ENCODE data around the gene CYTH2. TPM values are rescaled to one million over a fixed set of nuclear protein-coding genes. Genes with fewer than 3 reads are reported as not detected.
A peak's percentile ranks its signal among the peaks of the same experiment; 100 is the strongest.

Gene CYTH2
- total and polyA plus RNA-seq, 2 of the 8 experiments (the other 6 are each of a cell fraction or from before 2014, with no cell fraction given) = 43.7 to 71.4 TPM

GRCh38 chr19:48461982-48462655 lies 7.0 kb upstream of the CYTH2 start:
- no peak overlapping the region for H4K5ac ChIP-seq (ENCODE audit: insufficient read length, low read depth, low read length)
- H3K79me1 ChIP-seq (ENCODE audit: low read depth, low read length) = no peaks in the 10 kb centered on the region; the same call in 1 of the 2 replicates
- no peak overlapping the region for H3K4me3 ChIP-seq (ENCODE audit: extremely low read depth in 1 of 4, insufficient read depth in 2 of 4, low read depth in 3 of 4, low read length in 4 of 4)
- peaks cover 0 to 6% of the 10 kb centered on the region in 2 experiments; a peak in 1 of 4 replicates for H3K9me3 ChIP-seq (ENCODE audit: insufficient read depth in 2 of 2, low read depth in 1 of 2, low read length in 1 of 2)
- no peak overlapping the region for H2BK20ac ChIP-seq (ENCODE audit: low read length)
- H3K4me2 ChIP-seq (ENCODE audit: insufficient read depth in 1 of 2, low read depth in 2 of 2, low read length in 2 of 2) = no peak overlapping the region
- no peaks in the 10 kb centered on the region for H3K23me2 ChIP-seq (ENCODE audit: low read depth, low read length)
- peaks cover 0 to 7% (median 0%) of the 10 kb centered on the region in 4 experiments; a peak in 2 of 8 replicates for H3K36me3 ChIP-seq (ENCODE audit: control insufficient read depth in 2 of 4, insufficient read depth in 4 of 4, low read length in 3 of 4)
- H4K8ac ChIP-seq (ENCODE audit: extremely low read depth, insufficient read depth, low read length) = peak overlapping the region; percentile 76; the same call in 1 of the 2 replicates
- H2BK15ac ChIP-seq (ENCODE audit: low read length) = peak overlapping the region; percentile 81; the same call in 1 of the 2 replicates
- H3K27ac ChIP-seq (ENCODE audit: low read depth, low read length) = no peak overlapping the region
- H3K9ac ChIP-seq (replicated peaks in 1 of 4; ENCODE audit: extremely low read depth in 1 of 4, low read depth in 3 of 4, low read length in 3 of 4) = no peak overlapping the region
- H3K23ac ChIP-seq (ENCODE audit: insufficient read length) = no peak overlapping the region
- ChIA-PET CTCF (ENCODE audit: partially characterized antibody) (interaction anchor here (0.6 to 1.0 kb wide), 3 partner anchors 13 to 87 kb away, joined by 3 read pairs; no protein-coding TSS in a partner anchor), POLR2A (ENCODE audit: partially characterized antibody) (interaction anchor here (0.7 to 3.0 kb wide), 16 partner anchors 9 to 154 kb away, joined by 3 to 17 read pairs (median 7); partner anchors contain the start of genes GRIN2D and GRWD1)
- H2BK5ac ChIP-seq (ENCODE audit: low read depth, low read length) = no peak overlapping the region; the same call in 1 of the 2 replicates
- peak; percentile 75 to 88 for DNase-seq (ENCODE audit: low read depth in 1 of 2, low spot score in 2 of 2)
- peak overlapping the region; percentile 56 for H4K91ac ChIP-seq (replicated peaks; ENCODE audit: insufficient read length, low read length)
- no peak overlapping the region for H3K4ac ChIP-seq (replicated peaks; ENCODE audit: insufficient read length, low read depth, low read length)
- H3K14ac ChIP-seq (ENCODE audit: insufficient read length) = no peak overlapping the region
- H2BK12ac ChIP-seq (ENCODE audit: low read depth, low read length) = peak overlapping the region; percentile 75; the same call in 1 of the 2 replicates
- no peaks in the 10 kb centered on the region for H4K20me1 ChIP-seq (replicated peaks in 1 of 2; ENCODE audit: control insufficient read depth in 1 of 2, insufficient read depth in 2 of 2, low read length in 2 of 2)
- H3K18ac ChIP-seq (ENCODE audit: extremely low read depth, low read length) = no peak overlapping the region
- no peak for FAIRE-seq
- no peak overlapping the region for H2AFZ ChIP-seq (ENCODE audit: low read length)
- peak overlapping the region; percentile 97 for H2AK5ac ChIP-seq (ENCODE audit: low read depth, low read length)
- H3K56ac ChIP-seq (replicated peaks; ENCODE audit: insufficient read length, low read depth, low read length) = no peak overlapping the region
- peaks cover 0 to 2% (median under 1%) of the 10 kb centered on the region in 4 experiments; a peak in 1 of 7 replicates for H3K4me1 ChIP-seq (replicated peaks in 1 of 4; ENCODE audit: control insufficient read depth in 3 of 4, insufficient read depth in 4 of 4, low read length in 3 of 4)
- WGBS, 2 experiments (ENCODE audit: extremely low coverage in 1 of 2, insufficient coverage in 1 of 2, insufficient read length in 1 of 2, insufficient replicate concordance in 2 of 2, low coverage in 1 of 2, low lambda C conversion rate in 2 of 2, missing lambda C conversion rate in 1 of 2) = 91% methylated on average over 49 of the region's 62 CpGs; no CpG with 5 or more reads in 1 of the 2 experiments
- no peaks in the 10 kb centered on the region for H3K27me3 ChIP-seq (replicated peaks in 1 of 4; ENCODE audit: control insufficient read depth in 3 of 4, extremely low read depth in 1 of 4, insufficient read depth in 3 of 4, low read length in 3 of 4)
- H2BK120ac ChIP-seq (replicated peaks; ENCODE audit: low read depth, low read length) = no peak overlapping the region
- H3K79me2 ChIP-seq (ENCODE audit: control insufficient read depth in 1 of 2, insufficient read depth in 2 of 2, low read length in 2 of 2) = no peaks in the 10 kb centered on the region
- TF ChIP-seq MAX (IDR thresholded peaks at IDR 0.05) (peak; percentile 100), ATF2 (IDR thresholded peaks at IDR 0.05; ENCODE audit: low read length) (no peak), NANOG (IDR thresholded peaks at IDR 0.05; ENCODE audit: insufficient read depth, low read depth, low read length, poor library complexity, severe bottlenecking) (peak; percentile 1), CHD2 (IDR thresholded peaks at IDR 0.05; ENCODE audit: low read length) (no peak), SIX5 (IDR thresholded peaks at IDR 0.05; ENCODE audit: low read depth, low read length) (peak; percentile 68), CTCF (IDR thresholded peaks at IDR 0.05; ENCODE audit: control extremely low read depth in 1 of 3, insufficient read depth in 1 of 3, low read depth in 1 of 3, low read length in 3 of 3) (no peak)
